ENCODE results near the gene OXNAD1.

The OXNAD1 gene

GRCh38 chr3:16294844-16295243, 29.8 kb downstream of the OXNAD1 start:
- TF ChIP-seq CTCF (IDR thresholded peaks at IDR 0.05): no peak
- peaks cover 14 to 16% of the 10 kb centered on the region in 2 experiments for H3K4me1 ChIP-seq (ENCODE audit: control insufficient read depth in 1 of 2, insufficient read depth in 1 of 2, low read depth in 1 of 2, low read length in 1 of 2)
- no peak overlapping the region for H3K4me3 ChIP-seq (ENCODE audit: low read depth in 1 of 2, low read length in 1 of 2)
- H3K27me3 ChIP-seq: no peaks in the 10 kb centered on the region
- no peaks in the 10 kb centered on the region for H3K9me3 ChIP-seq
- no peak overlapping the region for H3K27ac ChIP-seq
- H3K36me3 ChIP-seq: peaks cover 4% of the 10 kb centered on the region

- Histone ChIP-seq H3K4me1 (ENCODE audit: control insufficient read depth in 1 of 2, insufficient read depth in 1 of 2, low read depth in 1 of 2, low read length in 1 of 2) (peaks cover 13 to 14% of the 10 kb centered on the region in 2 experiments), H3K9me3 (no peaks in the 10 kb centered on the region), H3K27ac (no peak overlapping the region), H3K36me3 (peaks cover 4% of the 10 kb centered on the region), H3K4me3 (ENCODE audit: low read depth in 1 of 2, low read length in 1 of 2) (no peak overlapping the region), H3K27me3 (no peaks in the 10 kb centered on the region)
- TF ChIP-seq CTCF (IDR thresholded peaks at IDR 0.05): no peak
These were observed 30.4 kb downstream of the OXNAD1 start for GRCh38 chr3:16295298-16295890.

- TF ChIP-seq CTCF (IDR thresholded peaks at IDR 0.05): no peak
- no peak overlapping the region for H3K27ac ChIP-seq
- no peaks in the 10 kb centered on the region for H3K27me3 ChIP-seq
- H3K4me1 ChIP-seq (ENCODE audit: control insufficient read depth in 1 of 2, insufficient read depth in 1 of 2, low read depth in 1 of 2, low read length in 1 of 2): no peaks in the 10 kb centered on the region
- no peak overlapping the region for H3K4me3 ChIP-seq (ENCODE audit: low read depth in 1 of 2, low read length in 1 of 2)
- H3K9me3 ChIP-seq: no peaks in the 10 kb centered on the region
- peaks cover 20% of the 10 kb centered on the region for H3K36me3 ChIP-seq
These were observed 33.2 kb downstream of the OXNAD1 start for GRCh38 chr3:16297997-16298885.

GRCh38 chr3:16298891-16299290, 33.9 kb downstream of the OXNAD1 start:
- H3K4me1 ChIP-seq (ENCODE audit: control insufficient read depth in 1 of 2, insufficient read depth in 1 of 2, low read depth in 1 of 2, low read length in 1 of 2): no peaks in the 10 kb centered on the region
- peaks cover 24% of the 10 kb centered on the region for H3K36me3 ChIP-seq
- H3K9me3 ChIP-seq: no peaks in the 10 kb centered on the region
- H3K4me3 ChIP-seq (ENCODE audit: low read depth in 1 of 2, low read length in 1 of 2): no peak overlapping the region
- no peak for TF ChIP-seq CTCF (IDR thresholded peaks at IDR 0.05)
- H3K27me3 ChIP-seq: no peaks in the 10 kb centered on the region
- H3K27ac ChIP-seq: no peak overlapping the region

GRCh38 chr3:16299746-16300145, 34.7 kb downstream of the OXNAD1 start:
- no peak overlapping the region for H3K27ac ChIP-seq
- H3K9me3 ChIP-seq: no peaks in the 10 kb centered on the region
- H3K4me3 ChIP-seq (ENCODE audit: low read depth in 1 of 2, low read length in 1 of 2): no peak overlapping the region
- no peaks in the 10 kb centered on the region for H3K27me3 ChIP-seq
- TF ChIP-seq CTCF (IDR thresholded peaks at IDR 0.05): no peak
- H3K4me1 ChIP-seq (ENCODE audit: control insufficient read depth in 1 of 2, insufficient read depth in 1 of 2, low read depth in 1 of 2, low read length in 1 of 2): no peaks in the 10 kb centered on the region
- peaks cover 24% of the 10 kb centered on the region for H3K36me3 ChIP-seq
